Gastroesophageal sphincter (tissue), 4 donors: Measurements from ENCODE around the gene PIGR. TPM values are rescaled to one million over a fixed set of nuclear protein-coding genes. Genes with fewer than 3 reads are reported as not detected.

ENCODE experiments used
- ATAC-seq: fragments of 150-250 bp; one replicate; pipeline ENCODE4 v1.9.1; 2016; ENCODE audit warnings: mild to moderate bottlenecking, moderate library complexity
- H3K27ac ChIP-seq, 4 donors: fragments of 200-600 bp; sonication (generic) in 3 of 4; 1 replicate in 3 of 4; 2 replicates in 1 of 4; pipeline ENCODE4 v1.5.1; 2016 to 2019
- H3K27me3 ChIP-seq: fragments of 200-600 bp; sonication (generic); one replicate; pipeline ENCODE4 v1.5.1; 2019
- H3K36me3 ChIP-seq, 2 donors: fragments of 200-600 bp; sonication (generic); one replicate each; pipeline ENCODE4 v1.5.1; 2019; ENCODE audit warnings: control low read depth in 1 of 2
- H3K4me1 ChIP-seq, 3 donors: fragments of 200-600 bp; sonication (generic); 1 replicate in 2 of 3; 2 replicates in 1 of 3; pipeline ENCODE4 v1.5.1; 2016 to 2019; ENCODE audit warnings: control low read depth in 2 of 3
- H3K4me3 ChIP-seq, 2 donors: fragments of 200-600 bp; sonication (generic); one replicate each; pipeline ENCODE4 v1.5.1; 2019; ENCODE audit warnings: mild to moderate bottlenecking in 1 of 2, moderate library complexity in 1 of 2
- H3K9me3 ChIP-seq, 3 donors: fragments of 200-600 bp; sonication (generic); one replicate each; pipeline ENCODE4 v1.5.1; 2017 to 2019; ENCODE audit warnings: control low read depth in 2 of 3
- EP300 ChIP-seq: sonication (generic); formaldehyde crosslinking; IDR thresholded peaks from one replicate; pipeline ENCODE4 v1.6.1; 2017; ENCODE audit warnings: antibody characterized with exemption, mild to moderate bottlenecking
- POLR2A ChIP-seq, 2 donors: fragments of 450-650 bp; IDR thresholded peaks; one replicate each; pipeline ENCODE4 v1.6.1; 2017; ENCODE audit warnings: antibody characterized with exemption in 2 of 2, mild to moderate bottlenecking in 2 of 2, moderate library complexity in 1 of 2
- POLR2AphosphoS5 ChIP-seq: sonication (generic); formaldehyde crosslinking; IDR thresholded peaks from one replicate; pipeline ENCODE4 v1.6.1; 2017; ENCODE audit warnings: antibody characterized with exemption
- WGBS, 2 donors: methylation state at CpG; one replicate each; pipeline ENCODE4 v1.1.5; 2018; ENCODE audit warnings: low coverage in 1 of 2; 5-methylcytosine and 5-hydroxymethylcytosine counted together
- total RNA-seq, 4 donors: library from RNA; depleted of rRNA; stranded (reverse); fragments of >200 nt; gene quantifications; one replicate each; pipeline ENCODE4 v1.1.0, GENCODE V29; 2016
- TF ChIP-seq, protein P1 (sequence below), 4 experiments: fragments of 200-600 bp in 2 of 4; fragments of 450-650 bp in 2 of 4; sonication (generic) in 1 of 4; IDR thresholded peaks; one replicate each; pipeline ENCODE4 v1.5.1; 2017 to 2019; ENCODE audit warnings: antibody characterized with exemption in 4 of 4, mild to moderate bottlenecking in 2 of 4, moderate library complexity in 2 of 4

The PIGR gene
- total RNA-seq, 4 donors from 2014 or later: 0.16 to 256 (median 0.35) TPM

DNA sequence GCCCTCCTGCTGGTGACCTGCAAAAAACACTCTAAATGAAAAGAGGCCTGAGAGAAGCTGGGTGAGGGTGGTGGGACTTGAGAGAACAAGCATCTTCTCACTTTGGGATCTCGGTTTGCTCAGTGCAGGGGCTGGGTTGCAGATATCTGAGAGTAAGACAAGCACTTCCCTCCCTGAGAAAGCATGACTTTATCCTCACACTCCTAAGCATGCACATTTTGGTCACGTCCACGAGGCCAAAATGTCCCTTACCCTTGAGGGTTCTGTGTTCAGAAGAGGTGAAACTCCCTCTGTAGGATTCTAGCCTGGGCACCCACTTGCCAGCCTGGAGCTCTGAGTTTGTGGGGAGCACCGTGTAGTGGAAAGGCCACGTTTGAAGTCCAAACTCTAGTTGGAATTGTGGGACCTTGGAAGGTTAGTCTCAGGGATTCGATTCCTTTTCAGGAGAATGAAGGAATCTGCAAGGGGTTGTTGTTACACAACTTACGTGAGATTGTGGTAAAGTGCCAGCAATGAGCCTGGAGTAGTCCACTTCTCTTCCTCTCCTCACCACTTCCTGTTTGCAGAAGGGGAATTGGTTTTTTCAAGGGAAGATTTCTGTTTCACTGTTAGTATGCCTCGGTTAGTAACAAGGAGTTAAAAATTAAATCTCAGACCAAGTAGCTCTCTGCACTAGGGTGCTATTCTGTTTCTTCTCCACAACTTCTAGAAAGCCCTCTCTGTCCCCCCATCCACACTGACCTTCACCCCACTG lies 21.0 kb upstream of the PIGR start:
- no peak overlapping the region for H3K27ac ChIP-seq
- no peak overlapping the region for H3K4me3 ChIP-seq
- ATAC-seq: no peak
- 45 to 68% methylated on average over 3 to 7 of the region's 8 CpGs for WGBS, 2 donors
- no peaks in the 10 kb centered on the region for H3K9me3 ChIP-seq
- H3K27me3 ChIP-seq: no peaks in the 10 kb centered on the region
- TF ChIP-seq EP300: no peak
- TF ChIP-seq, protein P1, sequence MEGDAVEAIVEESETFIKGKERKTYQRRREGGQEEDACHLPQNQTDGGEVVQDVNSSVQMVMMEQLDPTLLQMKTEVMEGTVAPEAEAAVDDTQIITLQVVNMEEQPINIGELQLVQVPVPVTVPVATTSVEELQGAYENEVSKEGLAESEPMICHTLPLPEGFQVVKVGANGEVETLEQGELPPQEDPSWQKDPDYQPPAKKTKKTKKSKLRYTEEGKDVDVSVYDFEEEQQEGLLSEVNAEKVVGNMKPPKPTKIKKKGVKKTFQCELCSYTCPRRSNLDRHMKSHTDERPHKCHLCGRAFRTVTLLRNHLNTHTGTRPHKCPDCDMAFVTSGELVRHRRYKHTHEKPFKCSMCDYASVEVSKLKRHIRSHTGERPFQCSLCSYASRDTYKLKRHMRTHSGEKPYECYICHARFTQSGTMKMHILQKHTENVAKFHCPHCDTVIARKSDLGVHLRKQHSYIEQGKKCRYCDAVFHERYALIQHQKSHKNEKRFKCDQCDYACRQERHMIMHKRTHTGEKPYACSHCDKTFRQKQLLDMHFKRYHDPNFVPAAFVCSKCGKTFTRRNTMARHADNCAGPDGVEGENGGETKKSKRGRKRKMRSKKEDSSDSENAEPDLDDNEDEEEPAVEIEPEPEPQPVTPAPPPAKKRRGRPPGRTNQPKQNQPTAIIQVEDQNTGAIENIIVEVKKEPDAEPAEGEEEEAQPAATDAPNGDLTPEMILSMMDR (IDR thresholded peaks at IDR 0.05): no peak
- TF ChIP-seq POLR2A (IDR thresholded peaks at IDR 0.05): no peak
- no peak for TF ChIP-seq POLR2AphosphoS5
- no peaks in the 10 kb centered on the region for H3K36me3 ChIP-seq
- no peaks in the 10 kb centered on the region for H3K4me1 ChIP-seq

DNA sequence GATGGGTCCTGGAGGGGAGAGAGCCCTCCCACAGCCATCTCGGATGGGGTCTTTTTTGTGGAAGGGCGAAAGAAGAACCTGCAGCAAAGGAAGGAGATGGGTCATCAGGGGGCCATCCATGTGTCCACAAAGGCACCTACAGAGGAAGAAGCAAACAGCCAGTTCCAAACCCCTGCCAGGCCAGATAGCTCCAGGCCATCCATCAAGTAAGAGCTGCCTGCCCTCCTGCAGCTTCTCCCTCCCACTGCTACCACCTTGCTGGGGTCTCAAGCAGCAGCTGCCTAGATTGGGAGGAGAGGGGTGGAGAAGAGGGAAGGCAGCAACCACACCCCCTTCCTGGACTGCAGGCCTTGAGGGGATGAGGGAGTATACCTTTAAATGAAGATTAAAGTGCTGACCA lies 19.5 kb upstream of the PIGR start:
- no peaks in the 10 kb centered on the region for H3K36me3 ChIP-seq
- H3K9me3 ChIP-seq: no peaks in the 10 kb centered on the region
- WGBS, 2 donors: 76% methylated on average over 2 of the region's 2 CpGs; no CpG with 5 or more reads in 1 of the 2 donors
- H3K27me3 ChIP-seq: no peaks in the 10 kb centered on the region
- TF ChIP-seq, protein P1 (IDR thresholded peaks at IDR 0.05): no peak
- TF ChIP-seq EP300 (no peak), POLR2AphosphoS5 (no peak), POLR2A (IDR thresholded peaks at IDR 0.05) (no peak)
- no peak overlapping the region for H3K27ac ChIP-seq
- H3K4me1 ChIP-seq: no peaks in the 10 kb centered on the region
- no peak overlapping the region for H3K4me3 ChIP-seq
- no peak for ATAC-seq

GRCh38 chr1:206963740-206964139 lies 17.5 kb upstream of the PIGR start:
- no peaks in the 10 kb centered on the region for H3K36me3 ChIP-seq
- no peak for ATAC-seq
- H3K4me1 ChIP-seq: no peaks in the 10 kb centered on the region
- no peaks in the 10 kb centered on the region for H3K27me3 ChIP-seq
- no peak for TF ChIP-seq EP300
- H3K4me3 ChIP-seq: no peak overlapping the region
- no peaks in the 10 kb centered on the region for H3K9me3 ChIP-seq
- WGBS, 2 donors: 71% methylated on average over 1 of the region's 1 CpG; no CpG with 5 or more reads in 1 of the 2 donors
- H3K27ac ChIP-seq: no peak overlapping the region

GRCh38 chr1:206963119-206963712 lies 16.9 kb upstream of the PIGR start:
- H3K27ac ChIP-seq: no peak overlapping the region
- WGBS, 2 donors: 66 to 67% methylated on average over 3 to 4 of the region's 5 CpGs
- H3K36me3 ChIP-seq: no peaks in the 10 kb centered on the region
- no peak overlapping the region for H3K4me3 ChIP-seq
- no peaks in the 10 kb centered on the region for H3K27me3 ChIP-seq
- no peaks in the 10 kb centered on the region for H3K9me3 ChIP-seq
- TF ChIP-seq, protein P1 (IDR thresholded peaks at IDR 0.05): no peak
- no peak for TF ChIP-seq POLR2A (IDR thresholded peaks at IDR 0.05)
- no peak for TF ChIP-seq POLR2AphosphoS5
- no peak for TF ChIP-seq EP300
- H3K4me1 ChIP-seq: no peaks in the 10 kb centered on the region
- ATAC-seq: no peak

- WGBS, 2 donors: no CpG with 5 or more reads among the region's 7 CpGs
- ATAC-seq: no peak
- TF ChIP-seq, protein P1 (IDR thresholded peaks at IDR 0.05): no peak
- TF ChIP-seq EP300 (no peak), POLR2AphosphoS5 (no peak), POLR2A (IDR thresholded peaks at IDR 0.05) (no peak)
- no peaks in the 10 kb centered on the region for H3K36me3 ChIP-seq
- H3K4me3 ChIP-seq: no peak overlapping the region
- H3K27me3 ChIP-seq: no peaks in the 10 kb centered on the region
- no peaks in the 10 kb centered on the region for H3K4me1 ChIP-seq
- H3K9me3 ChIP-seq: no peaks in the 10 kb centered on the region
- no peak overlapping the region for H3K27ac ChIP-seq
Measured at GRCh38 chr1:206962272-206962671, 16.0 kb upstream of the PIGR start.
